Esophagus squamous epithelium (tissue), 4 donors: ENCODE measurements around the gene SEC14L1.

Source experiments
- CTCF ChIP-seq, 6 experiments: fragments of 450-650 bp in 4 of 6; fragments of 200-600 bp in 2 of 6; sonication (generic) in 2 of 6; IDR thresholded peaks; one replicate each; pipeline ENCODE4 v1.5.1; 2016 to 2019; ENCODE audit warnings: antibody characterized with exemption in 6 of 6, mild to moderate bottlenecking in 4 of 6, moderate library complexity in 4 of 6
- POLR2A ChIP-seq, 4 donors: fragments of 450-650 bp; IDR thresholded peaks; one replicate each; pipeline ENCODE4 v1.6.1; 2017; ENCODE audit warnings: antibody characterized with exemption in 4 of 4, mild to moderate bottlenecking in 4 of 4, moderate library complexity in 3 of 4

GRCh38 chr17:77189148-77189547 lies 48.4 kb downstream of the SEC14L1 start:
- TF ChIP-seq POLR2A (IDR thresholded peaks at IDR 0.05) (no peak), CTCF (IDR thresholded peaks at IDR 0.05) (no peak)
